ENCODE results near the gene POLR2F.

GRCh38 chr22:37972527-37972926 lies 19.0 kb downstream of the POLR2F start:
- TF ChIP-seq, protein P1, sequence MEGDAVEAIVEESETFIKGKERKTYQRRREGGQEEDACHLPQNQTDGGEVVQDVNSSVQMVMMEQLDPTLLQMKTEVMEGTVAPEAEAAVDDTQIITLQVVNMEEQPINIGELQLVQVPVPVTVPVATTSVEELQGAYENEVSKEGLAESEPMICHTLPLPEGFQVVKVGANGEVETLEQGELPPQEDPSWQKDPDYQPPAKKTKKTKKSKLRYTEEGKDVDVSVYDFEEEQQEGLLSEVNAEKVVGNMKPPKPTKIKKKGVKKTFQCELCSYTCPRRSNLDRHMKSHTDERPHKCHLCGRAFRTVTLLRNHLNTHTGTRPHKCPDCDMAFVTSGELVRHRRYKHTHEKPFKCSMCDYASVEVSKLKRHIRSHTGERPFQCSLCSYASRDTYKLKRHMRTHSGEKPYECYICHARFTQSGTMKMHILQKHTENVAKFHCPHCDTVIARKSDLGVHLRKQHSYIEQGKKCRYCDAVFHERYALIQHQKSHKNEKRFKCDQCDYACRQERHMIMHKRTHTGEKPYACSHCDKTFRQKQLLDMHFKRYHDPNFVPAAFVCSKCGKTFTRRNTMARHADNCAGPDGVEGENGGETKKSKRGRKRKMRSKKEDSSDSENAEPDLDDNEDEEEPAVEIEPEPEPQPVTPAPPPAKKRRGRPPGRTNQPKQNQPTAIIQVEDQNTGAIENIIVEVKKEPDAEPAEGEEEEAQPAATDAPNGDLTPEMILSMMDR (conservative IDR thresholded peaks at IDR 0.05; ENCODE audit: low read depth, low read length) = no peak
- TF ChIP-seq EZH2 (IDR thresholded peaks at IDR 0.05; ENCODE audit: borderline replicate concordance, low read depth, low read length, poor library complexity, severe bottlenecking) = no peak
